ENCODE measurements around the gene HPS1. TPM values are rescaled to one million over a fixed set of nuclear protein-coding genes. Genes with fewer than 3 reads are reported as not detected.
A peak's percentile ranks its signal among the peaks of the same experiment; 100 is the strongest.

Gene HPS1
- 10 to 100 TPM; 51.9 to 53.2 TPM for total RNA-seq

- intact Hi-C loops (cut with DNase I, micrococcal nuclease): loop anchor here in 1 of 2 experiments (1.0 to 10.0 kb wide), 4 partner anchors 42 to 1178 kb away; partner anchors contain the start of genes GOT1, R3HCC1L and SLC25A28
- POLR2A ChIA-PET: interaction anchor here (0.7 kb wide), 1 partner anchor 1292 kb away, joined by 4 read pairs; no protein-coding TSS in a partner anchor
Observed at GRCh38 chr10:98446661-98447221, at the start of gene HPS1. Gene HPS1 (minus strand): TSS chr10:98446935. CDS start chr10:98443240, 3,695 bp downstream.

GRCh38 chr10:98492763-98493162, 46.0 kb upstream of the HPS1 start:
- Mint-ChIP-seq H3K27ac (no peak overlapping the region), H3K36me3 (ENCODE audit: low read depth) (no peaks in the 10 kb centered on the region), H3K27me3 (peaks cover 10% of the 10 kb centered on the region), H3K9me3 (ENCODE audit: low read depth) (peaks cover 14% of the 10 kb centered on the region), H3K4me1 (no peaks in the 10 kb centered on the region), H3K4me3 (no peak overlapping the region)
- ChIA-PET POLR2A (no interaction called here), CTCF (no interaction called here)
- DNase-seq: no peak
- ATAC-seq: no peak
- intact Hi-C loops (cut with DNase I, micrococcal nuclease): no loop called here

More at GRCh38 chr10:98446661-98447221, at the start of gene HPS1:
- Mint-ChIP-seq H3K36me3 (ENCODE audit: low read depth) (peaks cover 30% of the 10 kb centered on the region), H3K27ac (peak within 1 kb of the TSS; percentile 88), H3K4me3 (peak within 1 kb of the TSS; percentile 93), H3K9me3 (ENCODE audit: low read depth) (no peaks in the 10 kb centered on the region), H3K4me1 (peaks cover 39% of the 10 kb centered on the region), H3K27me3 (peaks cover 5% of the 10 kb centered on the region)
- peak; percentile 92 for DNase-seq
- ATAC-seq: peak; percentile 93
- CTCF ChIA-PET: interaction anchor here (0.6 to 2.1 kb wide), 3 partner anchors 20 to 137 kb away, joined by 3 to 7 read pairs (median 5); no protein-coding TSS in a partner anchor

GRCh38 chr10:98489561-98490481, 43.1 kb upstream of the HPS1 start:
- Mint-ChIP-seq H3K27ac (no peak overlapping the region), H3K27me3 (peaks cover 12% of the 10 kb centered on the region), H3K4me3 (no peak overlapping the region), H3K36me3 (ENCODE audit: low read depth) (no peaks in the 10 kb centered on the region), H3K9me3 (ENCODE audit: low read depth) (peaks cover 2% of the 10 kb centered on the region), H3K4me1 (no peaks in the 10 kb centered on the region)
- no peak for DNase-seq
- CTCF ChIA-PET: interaction anchor here (0.7 kb wide), 1 partner anchor 203 kb away, joined by 3 read pairs; no protein-coding TSS in a partner anchor
- ATAC-seq: no peak
- POLR2A ChIA-PET: no interaction called here
- intact Hi-C loops (cut with DNase I, micrococcal nuclease): no loop called here

- ATAC-seq (no peak), DNase-seq (no peak)
- intact Hi-C loops (cut with DNase I, micrococcal nuclease): no loop called here
- H3K4me3 Mint-ChIP-seq: no peak overlapping the region
- POLR2A ChIA-PET: no interaction called here
- H3K36me3 Mint-ChIP-seq (ENCODE audit: low read depth): no peaks in the 10 kb centered on the region
- no peak overlapping the region for H3K27ac Mint-ChIP-seq
- CTCF ChIA-PET: interaction anchor here (0.7 kb wide), 1 partner anchor 202 kb away, joined by 3 read pairs; no protein-coding TSS in a partner anchor
- peaks cover 10% of the 10 kb centered on the region for H3K27me3 Mint-ChIP-seq
- peaks cover 2% of the 10 kb centered on the region for H3K9me3 Mint-ChIP-seq (ENCODE audit: low read depth)
- no peaks in the 10 kb centered on the region for H3K4me1 Mint-ChIP-seq
Observed at GRCh38 chr10:98488669-98489430, 42.1 kb upstream of the HPS1 start.

GRCh38 chr10:98487649-98488048, 40.9 kb upstream of the HPS1 start:
- Mint-ChIP-seq H3K4me3 (no peak overlapping the region), H3K9me3 (ENCODE audit: low read depth) (peaks cover 2% of the 10 kb centered on the region), H3K27ac (no peak overlapping the region), H3K36me3 (ENCODE audit: low read depth) (no peaks in the 10 kb centered on the region), H3K27me3 (peaks cover 10% of the 10 kb centered on the region), H3K4me1 (peaks cover under 1% of the 10 kb centered on the region)
- POLR2A ChIA-PET: no interaction called here
- intact Hi-C loops (cut with DNase I, micrococcal nuclease): no loop called here
- ATAC-seq (no peak), DNase-seq (no peak)
- CTCF ChIA-PET: no interaction called here

GRCh38 chr10:98486421-98486820, 39.7 kb upstream of the HPS1 start:
- H3K27ac Mint-ChIP-seq: no peak overlapping the region
- peaks cover 3% of the 10 kb centered on the region for H3K4me1 Mint-ChIP-seq
- DNase-seq (no peak), ATAC-seq (no peak)
- no peak overlapping the region for H3K4me3 Mint-ChIP-seq
- H3K27me3 Mint-ChIP-seq: peaks cover 10% of the 10 kb centered on the region
- intact Hi-C loops (cut with DNase I, micrococcal nuclease): no loop called here
- peaks cover 2% of the 10 kb centered on the region for H3K9me3 Mint-ChIP-seq (ENCODE audit: low read depth)
- POLR2A ChIA-PET: no interaction called here
- H3K36me3 Mint-ChIP-seq (ENCODE audit: low read depth): no peaks in the 10 kb centered on the region
- CTCF ChIA-PET: no interaction called here

GRCh38 chr10:98485959-98486358, 39.2 kb upstream of the HPS1 start:
- H3K27ac Mint-ChIP-seq: no peak overlapping the region
- POLR2A ChIA-PET: no interaction called here
- CTCF ChIA-PET: interaction anchor here (0.6 kb wide), 1 partner anchor 12 kb away, joined by 3 read pairs; no protein-coding TSS in a partner anchor

GRCh38 chr10:98483658-98484057, 36.9 kb upstream of the HPS1 start:
- ChIA-PET POLR2A (no interaction called here), CTCF (interaction anchor here (0.9 kb wide), 1 partner anchor 795 kb away, joined by 3 read pairs; no protein-coding TSS in a partner anchor)
- Mint-ChIP-seq H3K27ac (no peak overlapping the region), H3K27me3 (peaks cover 7% of the 10 kb centered on the region), H3K4me3 (no peak overlapping the region), H3K4me1 (peaks cover 3% of the 10 kb centered on the region), H3K36me3 (ENCODE audit: low read depth) (no peaks in the 10 kb centered on the region), H3K9me3 (ENCODE audit: low read depth) (peaks cover 2% of the 10 kb centered on the region)
- intact Hi-C loops (cut with DNase I, micrococcal nuclease): no loop called here
- ATAC-seq (no peak), DNase-seq (no peak)

More at GRCh38 chr10:98485959-98486358, 39.2 kb upstream of the HPS1 start:
- H3K4me3 Mint-ChIP-seq: no peak overlapping the region
- peaks cover 2% of the 10 kb centered on the region for H3K9me3 Mint-ChIP-seq (ENCODE audit: low read depth)
- H3K4me1 Mint-ChIP-seq: peaks cover 3% of the 10 kb centered on the region
- H3K36me3 Mint-ChIP-seq (ENCODE audit: low read depth): no peaks in the 10 kb centered on the region
- peaks cover 10% of the 10 kb centered on the region for H3K27me3 Mint-ChIP-seq
- DNase-seq (no peak), ATAC-seq (no peak)
- intact Hi-C loops (cut with DNase I, micrococcal nuclease): no loop called here

- ATAC-seq (no peak), DNase-seq (no peak)
- POLR2A ChIA-PET: no interaction called here
- H3K9me3 Mint-ChIP-seq (ENCODE audit: low read depth): peaks cover 2% of the 10 kb centered on the region
- CTCF ChIA-PET: no interaction called here
- no peak overlapping the region for H3K27ac Mint-ChIP-seq
- peaks cover 3% of the 10 kb centered on the region for H3K4me1 Mint-ChIP-seq
- intact Hi-C loops (cut with DNase I, micrococcal nuclease): no loop called here
- H3K4me3 Mint-ChIP-seq: no peak overlapping the region
- H3K27me3 Mint-ChIP-seq: peaks cover 7% of the 10 kb centered on the region
- H3K36me3 Mint-ChIP-seq (ENCODE audit: low read depth): no peaks in the 10 kb centered on the region
Observed at GRCh38 chr10:98482096-98482495, 35.4 kb upstream of the HPS1 start.

- H3K4me1 Mint-ChIP-seq: peaks cover 3% of the 10 kb centered on the region
- intact Hi-C loops (cut with DNase I, micrococcal nuclease): no loop called here
- ATAC-seq: no peak
- no peak overlapping the region for H3K4me3 Mint-ChIP-seq
- no peak for DNase-seq
- POLR2A ChIA-PET: no interaction called here
- H3K27me3 Mint-ChIP-seq: peaks cover 7% of the 10 kb centered on the region
- CTCF ChIA-PET: no interaction called here
- H3K36me3 Mint-ChIP-seq (ENCODE audit: low read depth): no peaks in the 10 kb centered on the region
- no peak overlapping the region for H3K27ac Mint-ChIP-seq
- peaks cover 2% of the 10 kb centered on the region for H3K9me3 Mint-ChIP-seq (ENCODE audit: low read depth)
Observed at GRCh38 chr10:98481404-98481945, 34.7 kb upstream of the HPS1 start.

All from activated CD4-positive, alpha-beta T cell treated with anti-CD3 and anti-CD28 coated beads for 36 hours (primary cell).